Prostate gland (tissue), 2 donors: Measurements from ENCODE around the gene ATAD2B.

ENCODE experiments used
- POLR2A ChIP-seq: fragments of 450-650 bp; IDR thresholded peaks from one replicate; pipeline ENCODE4 v1.6.1; 2016; ENCODE audit warnings: antibody characterized with exemption, mild to moderate bottlenecking
- TF ChIP-seq, protein P1 (sequence below), 4 experiments: fragments of 200-600 bp in 2 of 4; fragments of 450-650 bp in 2 of 4; sonication (generic) in 2 of 4; IDR thresholded peaks; 1 replicate in 3 of 4; 2 replicates in 1 of 4; pipeline ENCODE4 v1.5.1; 2016 to 2019; ENCODE audit warnings: antibody characterized with exemption in 4 of 4, mild to moderate bottlenecking in 2 of 4, moderate library complexity in 2 of 4

- TF ChIP-seq, protein P1, sequence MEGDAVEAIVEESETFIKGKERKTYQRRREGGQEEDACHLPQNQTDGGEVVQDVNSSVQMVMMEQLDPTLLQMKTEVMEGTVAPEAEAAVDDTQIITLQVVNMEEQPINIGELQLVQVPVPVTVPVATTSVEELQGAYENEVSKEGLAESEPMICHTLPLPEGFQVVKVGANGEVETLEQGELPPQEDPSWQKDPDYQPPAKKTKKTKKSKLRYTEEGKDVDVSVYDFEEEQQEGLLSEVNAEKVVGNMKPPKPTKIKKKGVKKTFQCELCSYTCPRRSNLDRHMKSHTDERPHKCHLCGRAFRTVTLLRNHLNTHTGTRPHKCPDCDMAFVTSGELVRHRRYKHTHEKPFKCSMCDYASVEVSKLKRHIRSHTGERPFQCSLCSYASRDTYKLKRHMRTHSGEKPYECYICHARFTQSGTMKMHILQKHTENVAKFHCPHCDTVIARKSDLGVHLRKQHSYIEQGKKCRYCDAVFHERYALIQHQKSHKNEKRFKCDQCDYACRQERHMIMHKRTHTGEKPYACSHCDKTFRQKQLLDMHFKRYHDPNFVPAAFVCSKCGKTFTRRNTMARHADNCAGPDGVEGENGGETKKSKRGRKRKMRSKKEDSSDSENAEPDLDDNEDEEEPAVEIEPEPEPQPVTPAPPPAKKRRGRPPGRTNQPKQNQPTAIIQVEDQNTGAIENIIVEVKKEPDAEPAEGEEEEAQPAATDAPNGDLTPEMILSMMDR (IDR thresholded peaks at IDR 0.05), result no peak
- TF ChIP-seq POLR2A, result no peak
These were observed 150.9 kb downstream of the ATAD2B start for GRCh38 chr2:23776021-23776420.
